GM18511 (cell line): ENCODE results near the gene DIS3.
"Not testable (repeated sequence)": the region's sequence is repeated elsewhere in the genome, so short reads cannot be mapped to it uniquely, and the experiment has no call there.

Source experiments
- ATAC-seq: cut with Tn5 transposase; IDR thresholded peaks from one replicate; pipeline ENCODE4 v1.9.1; 2021; ENCODE audit warnings: mild to moderate bottlenecking, moderate library complexity; ENCODE audit not compliant: unreplicated experiment

Gene DIS3

GRCh38 chr13:72754111-72754510 lies 27.6 kb downstream of the DIS3 start:
- ATAC-seq, result no peak

- no peak for ATAC-seq
Observed at GRCh38 chr13:72751220-72751619, 30.5 kb downstream of the DIS3 start.

GRCh38 chr13:72745260-72745659 lies 36.4 kb downstream of the DIS3 start:
- peak; percentile 68 for ATAC-seq

- ATAC-seq, result no peak
Observed at GRCh38 chr13:72740015-72740414, 41.7 kb downstream of the DIS3 start.

GRCh38 chr13:72737033-72737432 lies 44.7 kb downstream of the DIS3 start:
- no peak for ATAC-seq

GRCh38 chr13:72728290-72728605 lies 53.5 kb downstream of the DIS3 start:
- no peak for ATAC-seq

- ATAC-seq, result peak; percentile 94
Observed at GRCh38 chr13:72727417-72728289, 54.0 kb downstream of the DIS3 start, which contains the start of the genes BORA and MZT1. BORA (plus strand) TSS chr13:72727923; CDS start chr13:72728941, 1,018 bp downstream. MZT1 (minus strand) TSS chr13:72727629; CDS start chr13:72727602, 27 bp downstream.

GRCh38 chr13:72726726-72727416 lies 54.8 kb downstream of the DIS3 start:
- peak; percentile 41 for ATAC-seq

- not testable (repeated sequence) for ATAC-seq
Observed at GRCh38 chr13:72726185-72726584, 55.5 kb downstream of the DIS3 start.

- ATAC-seq, result no peak
Observed at GRCh38 chr13:72716776-72717175, 64.9 kb downstream of the DIS3 start.
